Coronary artery (tissue), 2 donors: Measurements from ENCODE around the gene KITLG.
"Not testable (repeated sequence)": the region's sequence is repeated elsewhere in the genome, so short reads cannot be mapped to it uniquely, and the experiment has no call there.

ENCODE experiments used
- DNase-seq: peaks from one replicate; pipeline ENCODE4 v3.0.0-alpha.2; 2017; ENCODE audit warnings: low spot score
- H3K27ac ChIP-seq, 2 donors: fragments of 200-600 bp; sonication (generic); one replicate each; pipeline ENCODE4 v1.5.1; 2016 to 2019
- H3K4me3 ChIP-seq: fragments of 200-600 bp; sonication (generic); 2 replicates; pipeline ENCODE4 v1.5.1; 2016; ENCODE audit warnings: mild to moderate bottlenecking, moderate library complexity
- TF ChIP-seq, protein P1 (sequence below): fragments of 200-600 bp; sonication (generic); IDR thresholded peaks from one replicate; pipeline ENCODE4 v1.5.1; 2019; ENCODE audit warnings: antibody characterized with exemption

Gene KITLG, protein sequence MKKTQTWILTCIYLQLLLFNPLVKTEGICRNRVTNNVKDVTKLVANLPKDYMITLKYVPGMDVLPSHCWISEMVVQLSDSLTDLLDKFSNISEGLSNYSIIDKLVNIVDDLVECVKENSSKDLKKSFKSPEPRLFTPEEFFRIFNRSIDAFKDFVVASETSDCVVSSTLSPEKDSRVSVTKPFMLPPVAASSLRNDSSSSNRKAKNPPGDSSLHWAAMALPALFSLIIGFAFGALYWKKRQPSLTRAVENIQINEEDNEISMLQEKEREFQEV

DNA sequence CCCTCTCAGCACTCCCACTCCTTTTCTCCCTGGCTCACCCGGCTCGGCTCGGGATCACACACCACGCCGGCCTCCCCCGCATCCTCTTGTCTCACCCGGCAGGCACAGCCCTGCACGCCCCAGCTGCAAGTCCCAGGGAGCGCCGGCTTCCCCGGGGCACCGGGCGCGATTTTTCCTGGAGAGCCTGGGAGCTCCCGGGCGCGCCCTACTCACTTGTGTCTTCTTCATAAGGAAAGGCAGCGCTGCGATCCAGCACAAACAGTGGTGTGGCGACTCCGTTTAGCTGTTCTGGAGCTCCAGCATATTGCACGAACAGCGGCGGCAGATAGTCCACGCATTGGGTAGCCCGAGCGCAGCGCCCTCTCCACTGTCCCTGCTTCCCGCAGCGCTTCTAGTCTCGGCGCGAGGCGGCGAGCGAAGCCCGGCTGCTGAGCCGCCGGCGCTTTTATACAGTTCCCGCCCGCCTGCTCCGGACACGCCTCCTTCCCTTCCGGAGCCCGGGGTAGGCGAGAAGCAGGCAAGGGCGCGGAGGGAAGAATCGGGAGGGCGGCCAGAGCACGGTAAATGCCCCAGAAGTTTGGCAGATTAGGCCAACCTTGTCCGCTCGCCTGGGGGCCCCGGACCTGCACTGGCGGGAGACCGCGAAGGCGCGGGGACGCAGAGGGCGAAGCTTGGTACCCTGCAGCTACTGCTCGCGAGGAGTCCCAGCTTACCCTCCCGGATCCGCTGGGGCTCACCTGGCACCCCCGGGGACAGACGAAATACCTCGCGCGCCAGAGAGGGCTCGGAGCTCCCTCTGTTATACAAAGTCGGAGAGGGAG is at the start of gene KITLG:
KITLG (minus strand) TSS at position 421 of the 821 bp plus-strand sequence; CDS start at position 228, 193 bp downstream.
- Histone ChIP-seq H3K4me3 (peak within 1 kb of the TSS; percentile 82), H3K27ac (peak within 1 kb of the TSS; percentile 44 to 84)
- peak; percentile 84 for DNase-seq
- TF ChIP-seq, protein P1, sequence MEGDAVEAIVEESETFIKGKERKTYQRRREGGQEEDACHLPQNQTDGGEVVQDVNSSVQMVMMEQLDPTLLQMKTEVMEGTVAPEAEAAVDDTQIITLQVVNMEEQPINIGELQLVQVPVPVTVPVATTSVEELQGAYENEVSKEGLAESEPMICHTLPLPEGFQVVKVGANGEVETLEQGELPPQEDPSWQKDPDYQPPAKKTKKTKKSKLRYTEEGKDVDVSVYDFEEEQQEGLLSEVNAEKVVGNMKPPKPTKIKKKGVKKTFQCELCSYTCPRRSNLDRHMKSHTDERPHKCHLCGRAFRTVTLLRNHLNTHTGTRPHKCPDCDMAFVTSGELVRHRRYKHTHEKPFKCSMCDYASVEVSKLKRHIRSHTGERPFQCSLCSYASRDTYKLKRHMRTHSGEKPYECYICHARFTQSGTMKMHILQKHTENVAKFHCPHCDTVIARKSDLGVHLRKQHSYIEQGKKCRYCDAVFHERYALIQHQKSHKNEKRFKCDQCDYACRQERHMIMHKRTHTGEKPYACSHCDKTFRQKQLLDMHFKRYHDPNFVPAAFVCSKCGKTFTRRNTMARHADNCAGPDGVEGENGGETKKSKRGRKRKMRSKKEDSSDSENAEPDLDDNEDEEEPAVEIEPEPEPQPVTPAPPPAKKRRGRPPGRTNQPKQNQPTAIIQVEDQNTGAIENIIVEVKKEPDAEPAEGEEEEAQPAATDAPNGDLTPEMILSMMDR: no peak

DNA sequence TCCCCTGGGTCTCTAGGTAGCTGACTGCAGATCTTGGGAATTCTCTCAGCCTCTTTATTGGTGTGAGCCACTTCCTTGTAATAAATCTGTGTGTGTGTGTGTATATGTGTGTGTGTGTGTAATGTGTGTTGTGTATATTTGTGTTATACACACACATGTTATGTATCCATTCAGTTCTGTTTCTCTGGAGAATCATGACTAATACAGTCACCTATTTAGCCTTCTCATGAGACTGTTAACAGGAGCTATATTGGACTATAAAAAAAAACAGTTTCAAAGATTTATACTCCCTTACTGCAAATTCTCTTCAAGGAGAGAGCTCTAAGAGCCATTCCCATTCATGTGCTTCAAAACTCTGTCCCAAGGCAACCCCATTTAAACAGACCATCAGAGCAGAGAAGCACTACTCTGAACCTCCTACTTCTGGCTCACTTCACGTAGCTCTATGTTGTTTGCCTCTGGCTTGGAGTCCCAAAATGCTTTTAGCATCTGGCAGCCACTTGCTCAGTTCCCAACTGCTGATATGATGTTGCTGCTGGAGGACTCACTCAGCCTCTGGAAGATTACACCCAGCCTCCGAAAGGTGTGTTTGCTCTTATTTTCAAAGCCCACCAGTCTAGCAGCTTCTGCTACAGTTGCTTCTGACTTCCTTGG is 48.7 kb upstream of the KITLG start:
- DNase-seq: no peak
- TF ChIP-seq, protein P1: no peak
- Histone ChIP-seq H3K4me3 (no peak overlapping the region), H3K27ac (no peak overlapping the region)

DNA sequence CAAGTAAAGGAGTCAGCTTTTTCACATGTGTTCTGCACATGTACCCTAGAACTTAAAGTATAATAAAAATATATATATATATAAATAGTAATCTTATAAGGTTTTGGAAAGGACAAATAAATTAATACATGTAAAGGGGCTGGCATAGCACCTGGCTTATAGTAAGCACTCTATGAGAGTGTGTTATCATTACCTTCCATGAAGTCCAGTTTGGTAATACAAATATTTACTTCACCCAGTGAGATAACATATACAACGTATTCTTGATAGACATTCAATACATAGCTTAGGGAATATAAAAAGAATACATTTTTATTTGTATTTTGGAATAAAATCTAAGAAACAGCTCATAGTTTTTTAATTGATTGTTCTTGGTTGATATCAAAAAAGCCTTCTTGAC is 47.8 kb upstream of the KITLG start:
- not testable (repeated sequence) for H3K4me3 ChIP-seq, DNase-seq, H3K27ac ChIP-seq

DNA sequence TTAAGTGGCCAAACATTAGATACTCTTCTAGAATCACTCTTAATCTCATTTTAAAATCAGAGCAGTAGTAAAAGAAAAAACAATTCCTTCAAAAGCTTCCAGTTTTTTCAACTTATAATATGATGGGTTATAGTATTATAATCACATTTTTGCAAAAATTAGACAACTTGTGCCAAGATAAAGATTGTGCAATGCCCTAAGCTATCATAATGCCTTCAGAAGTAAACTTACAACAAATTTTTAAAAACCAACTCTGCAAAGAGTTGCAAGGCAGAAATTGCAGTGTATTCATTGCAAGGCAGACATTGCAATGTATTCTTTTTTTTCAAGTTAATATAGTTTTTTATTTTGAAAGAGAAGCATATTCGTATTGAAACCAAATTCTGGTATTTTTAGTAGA is 47.2 kb upstream of the KITLG start:
- DNase-seq: no peak
- no peak overlapping the region for H3K4me3 ChIP-seq
- no peak overlapping the region for H3K27ac ChIP-seq
- TF ChIP-seq, protein P1: no peak

DNA sequence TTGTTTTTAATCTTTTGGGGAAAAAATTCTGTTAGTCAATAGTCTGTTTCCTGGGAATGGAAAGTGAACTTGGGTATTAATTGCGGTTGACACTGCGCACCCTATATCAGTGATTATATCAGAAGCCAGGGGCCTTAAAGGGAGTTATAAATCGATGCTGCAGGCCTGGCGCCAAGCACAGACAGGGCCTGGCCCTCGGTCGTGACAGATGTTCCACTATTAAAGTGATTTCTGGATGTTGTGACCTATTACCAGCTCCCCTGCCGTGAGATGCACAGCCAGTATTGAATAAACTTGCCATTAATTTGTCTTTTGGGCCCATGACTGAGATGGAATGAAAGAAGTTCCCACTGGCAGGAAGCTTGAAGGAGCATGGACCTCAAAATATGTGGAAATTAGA is 45.1 kb upstream of the KITLG start:
- no peak overlapping the region for H3K4me3 ChIP-seq
- TF ChIP-seq, protein P1: no peak
- no peak overlapping the region for H3K27ac ChIP-seq
- no peak for DNase-seq

DNA sequence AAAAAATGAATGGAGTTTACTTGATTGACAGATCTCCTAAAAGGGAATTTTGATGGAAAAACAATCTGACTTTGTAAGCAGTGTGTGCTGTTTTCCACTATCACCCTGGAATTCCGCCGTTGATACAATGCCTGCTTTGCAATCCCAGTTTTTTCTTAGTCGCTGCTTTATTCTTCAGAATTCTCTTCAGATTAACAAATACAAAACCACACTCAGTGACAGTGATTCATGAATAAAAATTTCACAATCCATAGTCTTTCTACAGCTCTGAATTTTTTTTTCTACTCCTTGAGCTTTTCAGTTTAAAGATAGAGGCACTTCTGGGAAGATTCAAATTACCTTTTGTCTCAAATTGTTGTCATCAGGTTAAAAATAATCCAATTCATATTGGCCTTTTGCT is 44.6 kb upstream of the KITLG start:
- no peak for DNase-seq
- Histone ChIP-seq H3K27ac (no peak overlapping the region), H3K4me3 (no peak overlapping the region)
- TF ChIP-seq, protein P1: no peak

DNA sequence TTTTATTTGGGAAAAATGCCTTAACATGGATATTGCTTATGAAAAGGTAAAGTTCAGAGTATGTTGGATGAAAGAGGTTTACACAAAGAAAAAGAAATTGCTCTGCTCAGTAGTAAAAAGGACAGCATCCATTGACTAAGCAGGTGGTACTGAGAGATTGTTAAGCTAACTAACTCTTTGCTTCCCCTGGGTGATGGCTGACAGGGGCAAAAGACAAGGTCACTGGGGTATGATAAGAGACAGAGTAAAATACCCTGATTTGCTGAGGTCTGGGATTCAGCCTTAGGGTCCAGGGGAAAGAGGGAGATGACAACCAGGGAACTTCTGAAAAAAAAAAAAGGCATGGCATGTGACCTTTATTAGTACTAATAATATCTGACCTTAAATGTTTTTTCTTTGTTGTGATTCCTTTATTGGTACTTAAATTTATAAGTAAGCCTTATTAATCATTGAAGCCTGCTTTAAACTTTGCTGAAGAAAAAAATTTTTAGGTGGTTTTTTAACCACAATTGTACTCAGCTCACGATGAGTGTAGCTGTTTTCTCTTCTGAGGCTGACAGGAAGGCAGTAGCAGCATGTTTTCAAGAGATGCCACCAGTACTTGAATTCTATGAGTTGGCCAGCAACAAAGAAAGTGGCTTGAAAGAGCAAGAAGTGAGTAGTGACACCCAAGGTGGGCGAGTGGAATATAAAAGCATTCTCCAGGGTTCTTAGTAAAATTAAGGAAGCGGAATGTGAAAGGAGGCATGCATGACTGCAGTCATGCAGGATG is 43.7 kb upstream of the KITLG start:
- Histone ChIP-seq H3K27ac (no peak overlapping the region), H3K4me3 (no peak overlapping the region)
- TF ChIP-seq, protein P1: no peak
- no peak for DNase-seq
